Ureter (tissue), 1 donor: Measurements from ENCODE around the gene ZHX3. TPM values are rescaled to one million over a fixed set of nuclear protein-coding genes. Genes with fewer than 3 reads are reported as not detected.

Source experiments
- DNase-seq: peaks from one replicate; pipeline ENCODE4 v3.0.0-alpha.2; 2020; ENCODE audit warnings: low spot score
- total RNA-seq: library from RNA; stranded (reverse); gene quantifications from one replicate; pipeline ENCODE4 v1.2.4, GENCODE V29; 2023
- donor health status: DM: yes; HTN: yes; CAD: no.

The ZHX3 gene
- total RNA-seq, 1 donor from 2014 or later: 49.3 TPM

- DNase-seq: no peak
These were observed 129.9 kb downstream of the ZHX3 start for GRCh38 chr20:41187668-41188067.

- no peak for DNase-seq
These were observed 132.3 kb downstream of the ZHX3 start for GRCh38 chr20:41185013-41185757.

GRCh38 chr20:41183831-41184230 is 133.7 kb downstream of the ZHX3 start:
- DNase-seq: no peak

- peak; percentile 25 for DNase-seq
These were observed 134.1 kb downstream of the ZHX3 start for GRCh38 chr20:41183391-41183790.

GRCh38 chr20:41182296-41183212 is 135.0 kb downstream of the ZHX3 start:
- peak; percentile 29 for DNase-seq

GRCh38 chr20:41181567-41181966 is 136.0 kb downstream of the ZHX3 start:
- DNase-seq: peak; percentile 39

- peak; percentile 28 for DNase-seq
These were observed 136.8 kb downstream of the ZHX3 start for GRCh38 chr20:41180599-41181333.

GRCh38 chr20:41179961-41180360 is 137.6 kb downstream of the ZHX3 start:
- peak; percentile 31 for DNase-seq

GRCh38 chr20:41178904-41179432 is 138.6 kb downstream of the ZHX3 start:
- DNase-seq: peak; percentile 31

- no peak for DNase-seq
These were observed 139.0 kb downstream of the ZHX3 start for GRCh38 chr20:41178495-41178894.

GRCh38 chr20:41177636-41178035 is 139.9 kb downstream of the ZHX3 start:
- peak; percentile 60 for DNase-seq

GRCh38 chr20:41176711-41177552 is 140.6 kb downstream of the ZHX3 start:
- peak; percentile 28 for DNase-seq

GRCh38 chr20:41175727-41176330 is 141.7 kb downstream of the ZHX3 start:
- DNase-seq: peak; percentile 37

- DNase-seq: peak; percentile 36
These were observed 142.3 kb downstream of the ZHX3 start for GRCh38 chr20:41175201-41175651.

GRCh38 chr20:41174782-41175181 is 142.7 kb downstream of the ZHX3 start:
- peak; percentile 36 for DNase-seq

- DNase-seq: peak; percentile 41
These were observed 143.2 kb downstream of the ZHX3 start for GRCh38 chr20:41174373-41174772.

- peak; percentile 40 for DNase-seq
These were observed 143.7 kb downstream of the ZHX3 start for GRCh38 chr20:41173791-41174341.

GRCh38 chr20:41173161-41173721 is 144.3 kb downstream of the ZHX3 start:
- DNase-seq: peak; percentile 88

GRCh38 chr20:41172296-41173140 is 145.0 kb downstream of the ZHX3 start:
- DNase-seq: peak; percentile 44
